Uterus (tissue), 4 donors: ENCODE results near the gene DNAH7. TPM values are rescaled to one million over a fixed set of nuclear protein-coding genes. Genes with fewer than 3 reads are reported as not detected.

Experiments
- DNase-seq, 2 donors: peaks; one replicate each; pipeline ENCODE4 v3.0.0-alpha.2; 2019 to 2020
- H3K27ac ChIP-seq, 2 donors: fragments of 200-600 bp; sonication (generic); 1 replicate in 1 of 2; 2 replicates in 1 of 2; pipeline ENCODE4 v1.5.1; 2016 to 2018
- H3K27me3 ChIP-seq, 2 donors: fragments of 200-600 bp; sonication (generic); one replicate each; pipeline ENCODE4 v1.5.1; 2018 to 2019; ENCODE audit warnings: control low read depth in 1 of 2
- H3K36me3 ChIP-seq, 2 donors: fragments of 200-600 bp; sonication (generic); one replicate each; pipeline ENCODE4 v1.5.1; 2019; ENCODE audit warnings: control low read depth in 1 of 2
- H3K4me1 ChIP-seq, 2 donors: fragments of 200-600 bp; sonication (generic); one replicate each; pipeline ENCODE4 v1.5.1; 2018 to 2019; ENCODE audit warnings: control low read depth in 1 of 2
- H3K4me3 ChIP-seq, 2 donors: fragments of 200-600 bp; sonication (generic); 1 replicate in 1 of 2; 2 replicates in 1 of 2; pipeline ENCODE4 v1.5.1; 2018 to 2019; ENCODE audit warnings: mild to moderate bottlenecking in 1 of 2
- H3K9me3 ChIP-seq, 2 donors: fragments of 200-600 bp; sonication (generic); one replicate each; pipeline ENCODE4 v1.5.1; 2019; ENCODE audit warnings: control low read depth in 1 of 2
- CTCF ChIP-seq, 4 experiments: fragments of 200-600 bp in 2 of 4; fragments of 450-650 bp in 2 of 4; sonication (generic) in 2 of 4; IDR thresholded peaks; one replicate each; pipeline ENCODE4 v1.5.1; 2016 to 2019; ENCODE audit warnings: antibody characterized with exemption in 4 of 4, mild to moderate bottlenecking in 2 of 4, moderate library complexity in 1 of 4
- POLR2A ChIP-seq, 2 donors: fragments of 450-650 bp; IDR thresholded peaks; one replicate each; pipeline ENCODE4 v1.6.1; 2016; ENCODE audit warnings: antibody characterized with exemption in 2 of 2, mild to moderate bottlenecking in 1 of 2, moderate library complexity in 1 of 2
- intact Hi-C: fragments of 100-400 bp; cut with DNase I; formaldehyde crosslinking; loops from one replicate; pipeline ENCODE4 v1.15.1; 2023; ENCODE audit warnings: low total_unique reads
- total RNA-seq, 4 donors: library from RNA; depleted of rRNA in 3 of 4; stranded (reverse); fragments of >200 nt in 3 of 4; gene quantifications; one replicate each; pipeline versions ENCODE4 v1.1.0 to v1.2.4, GENCODE V29; 2014 to 2023
- donor health status: DM: yes; HTN: yes; CAD: no.

Gene DNAH7
- total RNA-seq, 4 donors from 2014 or later: 0.26 to 10.0 (median 1.7) TPM

DNA sequence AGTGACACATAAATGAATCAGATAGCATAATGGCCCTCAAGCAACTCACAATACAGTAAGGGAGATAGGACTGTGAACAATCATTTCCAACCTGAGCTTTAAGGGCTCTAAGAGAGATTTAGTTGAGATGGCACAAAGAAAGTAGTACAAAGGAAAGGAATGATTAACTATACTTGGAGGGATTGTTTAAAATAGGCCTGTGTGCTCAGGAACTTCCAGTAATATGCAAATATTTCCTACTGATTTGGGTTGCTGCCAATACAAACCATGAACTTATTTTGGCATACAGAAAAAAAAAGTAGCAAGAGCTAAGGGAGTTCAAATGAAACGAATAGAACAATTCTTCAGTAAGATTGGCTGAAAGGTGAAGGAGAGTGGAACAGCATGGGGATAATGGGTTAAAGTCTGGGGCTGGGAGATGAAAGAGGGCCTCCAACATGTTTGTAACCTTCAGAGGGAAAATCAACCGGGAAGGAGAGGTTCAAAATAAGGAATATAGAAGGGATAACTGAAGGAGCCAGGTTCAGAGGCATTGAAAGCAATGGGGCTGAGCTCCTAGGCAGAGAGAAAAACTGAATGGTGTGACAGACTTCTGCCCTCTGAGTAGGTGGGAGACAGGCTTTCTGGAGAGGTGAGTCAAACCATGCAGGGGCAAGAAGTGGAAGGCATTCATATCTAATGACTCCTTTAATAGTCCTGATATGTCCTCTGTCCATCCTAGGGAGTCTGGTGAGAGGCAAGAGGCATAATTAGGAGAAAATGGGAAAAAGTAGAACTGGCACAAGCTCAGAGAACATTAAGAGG is 83.5 kb downstream of the DNAH7 start:
- no peak for DNase-seq
- H3K36me3 ChIP-seq: no peaks in the 10 kb centered on the region
- no peak overlapping the region for H3K4me3 ChIP-seq
- H3K4me1 ChIP-seq: no peaks in the 10 kb centered on the region
- intact Hi-C loops: no loop called here
- no peaks in the 10 kb centered on the region for H3K9me3 ChIP-seq
- no peak overlapping the region for H3K27ac ChIP-seq
- H3K27me3 ChIP-seq: no peaks in the 10 kb centered on the region
- no peak for TF ChIP-seq POLR2A (IDR thresholded peaks at IDR 0.05)
- TF ChIP-seq CTCF (IDR thresholded peaks at IDR 0.05): no peak

DNA sequence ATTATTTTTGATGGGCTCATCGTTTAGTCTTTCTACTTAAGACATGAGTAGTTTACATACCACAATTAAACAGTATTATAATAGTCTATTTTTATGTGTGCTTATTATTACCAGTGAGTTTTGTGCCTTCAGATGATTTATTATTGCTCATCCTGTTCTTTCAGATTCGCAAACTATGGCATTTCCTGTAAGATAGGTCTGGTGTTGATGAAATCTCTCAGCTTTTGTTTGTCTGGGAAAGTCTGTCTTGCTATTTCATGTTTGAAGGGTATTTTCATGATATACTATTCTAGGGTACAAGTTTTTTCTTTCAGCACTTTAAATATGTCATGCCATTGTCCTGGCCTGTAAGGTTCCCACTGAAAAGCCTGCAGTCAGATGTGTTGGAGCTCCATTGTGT is 101.3 kb downstream of the DNAH7 start:
- intact Hi-C loops: no loop called here
- H3K4me1 ChIP-seq: no peaks in the 10 kb centered on the region
- TF ChIP-seq CTCF (IDR thresholded peaks at IDR 0.05): no peak
- no peak for TF ChIP-seq POLR2A (IDR thresholded peaks at IDR 0.05)

GRCh38 chr2:195961873-195962272 is 106.8 kb downstream of the DNAH7 start:
- intact Hi-C loops: no loop called here
- no peak for TF ChIP-seq CTCF (IDR thresholded peaks at IDR 0.05)
- TF ChIP-seq POLR2A (IDR thresholded peaks at IDR 0.05): no peak
- H3K36me3 ChIP-seq: no peaks in the 10 kb centered on the region
- no peak for DNase-seq
- H3K27me3 ChIP-seq: no peaks in the 10 kb centered on the region
- H3K27ac ChIP-seq: no peak overlapping the region
- H3K9me3 ChIP-seq: no peaks in the 10 kb centered on the region
- H3K4me3 ChIP-seq: no peak overlapping the region
- no peaks in the 10 kb centered on the region for H3K4me1 ChIP-seq

More for the DNA sequence above, 101.3 kb downstream of the DNAH7 start:
- DNase-seq: no peak
- Histone ChIP-seq H3K36me3 (no peaks in the 10 kb centered on the region), H3K27ac (no peak overlapping the region), H3K9me3 (no peaks in the 10 kb centered on the region), H3K27me3 (no peaks in the 10 kb centered on the region), H3K4me3 (no peak overlapping the region)

DNA sequence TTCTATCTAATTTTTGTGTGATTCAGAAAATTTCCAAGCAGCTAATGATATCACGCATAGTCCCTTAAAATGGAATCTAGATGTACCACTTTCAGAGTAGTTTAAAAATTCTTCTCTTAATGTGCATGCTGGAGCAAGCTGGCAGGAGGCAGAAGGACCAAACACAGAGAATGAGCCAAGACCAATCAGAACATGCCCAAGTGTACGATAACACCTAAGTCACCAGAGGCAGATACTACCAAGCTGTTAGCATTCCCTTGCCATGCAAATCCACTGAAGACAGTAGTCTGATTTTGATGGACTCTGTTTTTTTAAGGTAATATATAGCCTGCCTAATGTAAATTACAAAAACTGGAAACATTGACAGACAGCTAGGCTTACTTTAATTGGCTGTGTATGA is 109.3 kb downstream of the DNAH7 start:
- H3K4me3 ChIP-seq: no peak overlapping the region
- no peaks in the 10 kb centered on the region for H3K4me1 ChIP-seq
- no peaks in the 10 kb centered on the region for H3K9me3 ChIP-seq
- intact Hi-C loops: no loop called here
- no peak overlapping the region for H3K27ac ChIP-seq
- H3K36me3 ChIP-seq: no peaks in the 10 kb centered on the region
- DNase-seq: no peak
- TF ChIP-seq CTCF (IDR thresholded peaks at IDR 0.05) (no peak), POLR2A (IDR thresholded peaks at IDR 0.05) (no peak)
- no peaks in the 10 kb centered on the region for H3K27me3 ChIP-seq

GRCh38 chr2:195956725-195957124 is 111.9 kb downstream of the DNAH7 start:
- H3K4me1 ChIP-seq: no peaks in the 10 kb centered on the region
- intact Hi-C loops: no loop called here
- no peak for DNase-seq
- no peaks in the 10 kb centered on the region for H3K9me3 ChIP-seq
- H3K27me3 ChIP-seq: no peaks in the 10 kb centered on the region
- no peak for TF ChIP-seq CTCF (IDR thresholded peaks at IDR 0.05)
- TF ChIP-seq POLR2A (IDR thresholded peaks at IDR 0.05): no peak
- H3K27ac ChIP-seq: no peak overlapping the region
- H3K4me3 ChIP-seq: no peak overlapping the region
- H3K36me3 ChIP-seq: no peaks in the 10 kb centered on the region
